HCT116 (cell line): ENCODE data around the gene TUBA8. TPM values are rescaled to one million over a fixed set of nuclear protein-coding genes. Genes with fewer than 3 reads are reported as not detected.
"Not testable (repeated sequence)": the region's sequence is repeated elsewhere in the genome, so short reads cannot be mapped to it uniquely, and the experiment has no call there.

Experiments
- ATAC-seq: fragments of 200-7000 bp; cut with Tn5 transposase; 2 replicates; pipeline ENCODE4 v1.9.1; 2020; ENCODE audit warnings: mild to moderate bottlenecking, moderate library complexity
- BruUV-seq: library from RNA; stranded (reverse); fragments of 400-500 nt; replicated peaks from 2 replicates; lab custom pipeline; 2021; lab: Mats Ljungman, UMichigan
- CTCF ChIA-PET: fragments of 300-600 bp; sonication (Branson Sonifier 250); formaldehyde crosslinking; loops from one replicate; lab custom pipeline; 2021; ENCODE audit warnings: antibody characterized with exemption; lab: Charles Lee
- POLR2A ChIA-PET: fragments of 300-600, 350-600 bp; sonication (Branson Sonifier 250); formaldehyde crosslinking; loops from one replicate; lab custom pipeline; 2021; ENCODE audit warnings: antibody characterized with exemption; lab: Charles Lee
- RAD21 ChIA-PET, 2 experiments: fragments of 300-600 bp; sonication (Branson Sonifier 250); formaldehyde crosslinking; loops; one replicate each; lab custom pipeline; 2023; ENCODE audit warnings: low total read pairs in 2 of 2; ENCODE audit not compliant: uncharacterized antibody in 2 of 2, unreplicated experiment in 2 of 2, low non-redundant PET in 1 of 2; lab: Charles Lee
- DNase-seq: peaks from one replicate; pipeline ENCODE4 v3.0.0-alpha.2; 2010; ENCODE audit warnings: low read depth, low spot score
- H2AFZ ChIP-seq: fragments of 200-600 bp; shearing (Covaris generic), sonication (generic); 2 replicates; pipeline ENCODE4 v1.6.1; 2017; ENCODE audit warnings: low read depth, mixed run types, mixed read lengths, antibody characterized with exemption, low read length; ENCODE audit not compliant: poor library complexity, severe bottlenecking
- H3K27ac ChIP-seq: 2 replicates; pipeline ENCODE4 v1.5.1; 2012; ENCODE audit warnings: low read depth, low read length
- H3K27me3 ChIP-seq: fragments of 200-600 bp; sonication (generic); 2 replicates; pipeline ENCODE4 v1.6.1; 2016; ENCODE audit warnings: mixed run types, low read length, mixed read lengths; ENCODE audit not compliant: insufficient read depth
- H3K36me3 ChIP-seq, 2 experiments: fragments of 200-500 bp in 1 of 2; fragments of 200-600 bp in 1 of 2; sonication (Bioruptor generic) in 1 of 2; sonication (generic) in 1 of 2; 2 replicates each; pipeline versions ENCODE4 v1.5.1 to v1.6.1; 2014 to 2016; ENCODE audit warnings: low read length in 2 of 2, inconsistent platforms in 1 of 2, mixed read lengths in 1 of 2, mixed run types in 1 of 2; ENCODE audit not compliant: insufficient read depth in 2 of 2, control insufficient read depth in 1 of 2
- H3K4me1 ChIP-seq, 2 experiments: fragments of 200-600 bp in 1 of 2; sonication (generic) in 1 of 2; 2 replicates each; pipeline versions ENCODE4 v1.5.1 to v1.6.1; 2012 to 2017; ENCODE audit warnings: low read length in 2 of 2, inconsistent platforms in 1 of 2, mild to moderate bottlenecking in 1 of 2, mixed read lengths in 1 of 2, mixed run types in 1 of 2, moderate library complexity in 1 of 2; ENCODE audit not compliant: insufficient read depth in 2 of 2, control insufficient read depth in 1 of 2
- H3K4me2 ChIP-seq: fragments of 200-600 bp; sonication (generic); 2 replicates; pipeline ENCODE4 v1.6.1; 2017; ENCODE audit warnings: mixed run types, low read length, mixed read lengths
- H3K4me3 ChIP-seq, 2 experiments: fragments of 200-600 bp in 1 of 2; sonication (generic) in 1 of 2; replicated peaks in 1 of 2; 2 replicates each; pipeline ENCODE4 v1.5.1; 2011 to 2016; ENCODE audit warnings: low read length in 2 of 2, control low read depth in 1 of 2, low read depth in 1 of 2, mild to moderate bottlenecking in 1 of 2, mixed read lengths in 1 of 2, mixed run types in 1 of 2
- H3K79me2 ChIP-seq: fragments of 200-600 bp; sonication (generic); 2 replicates; pipeline ENCODE4 v1.6.1; 2017; ENCODE audit warnings: mild to moderate bottlenecking, mixed run types, low read length, moderate library complexity, mixed read lengths; ENCODE audit not compliant: insufficient read depth
- H3K9ac ChIP-seq: fragments of 200-600 bp; sonication (generic); 2 replicates; pipeline ENCODE4 v1.6.1; 2016; ENCODE audit warnings: low read length, mixed read lengths
- H3K9me2 ChIP-seq: fragments of 200-600 bp; sonication (generic), shearing (Covaris generic); 2 replicates; pipeline ENCODE4 v1.6.1; 2017; ENCODE audit warnings: mixed run types, mild to moderate bottlenecking, moderate library complexity; ENCODE audit not compliant: insufficient read depth
- H3K9me3 ChIP-seq, 2 experiments: fragments of 200-500 bp in 1 of 2; fragments of 200-600 bp in 1 of 2; sonication (Bioruptor generic) in 1 of 2; sonication (generic) in 1 of 2; 2 replicates each; pipeline ENCODE4 v1.6.1; 2014 to 2017; ENCODE audit warnings: low read length in 2 of 2, mixed read lengths in 2 of 2, inconsistent platforms in 1 of 2, low read depth in 1 of 2, mild to moderate bottlenecking in 1 of 2, mixed run types in 1 of 2, moderate library complexity in 1 of 2; ENCODE audit not compliant: control insufficient read depth in 1 of 2, insufficient read depth in 1 of 2
- H4K20me1 ChIP-seq: fragments of 200-600 bp; sonication (generic), shearing (Covaris generic); 2 replicates; pipeline ENCODE4 v1.6.1; 2017; ENCODE audit warnings: mixed run types, mild to moderate bottlenecking, moderate library complexity; ENCODE audit not compliant: insufficient read depth
- CBX3 ChIP-seq: IDR thresholded peaks from 2 replicates; pipeline ENCODE4 v1.6.1; 2012; ENCODE audit warnings: low read depth
- EGR1 ChIP-seq: IDR thresholded peaks from 2 replicates; pipeline ENCODE4 v1.6.1; 2012; ENCODE audit warnings: low read depth
- EZH2phosphoT487 ChIP-seq: fragments of 200-600 bp; IDR thresholded peaks from 2 replicates; pipeline ENCODE4 v1.6.1; 2018; ENCODE audit warnings: antibody characterized with exemption, borderline replicate concordance
- MAX ChIP-seq: IDR thresholded peaks from 2 replicates; pipeline ENCODE4 v1.6.1; 2012
- POLR2A ChIP-seq: IDR thresholded peaks from 2 replicates; pipeline ENCODE4 v1.7.0; 2011; ENCODE audit warnings: borderline replicate concordance; ENCODE audit not compliant: insufficient read depth, insufficient read length; ENCODE audit errors: extremely low read depth
- RAD21 ChIP-seq: IDR thresholded peaks from 2 replicates; pipeline ENCODE4 v1.6.1; 2012; ENCODE audit warnings: low read depth, mild to moderate bottlenecking
- SIN3A ChIP-seq: IDR thresholded peaks from 2 replicates; pipeline ENCODE4 v1.6.1; 2012; ENCODE audit warnings: low read depth
- SRF ChIP-seq: IDR thresholded peaks from 2 replicates; pipeline ENCODE4 v1.6.1; 2012; ENCODE audit warnings: low read depth
- TCF7L2 ChIP-seq: IDR thresholded peaks from 2 replicates; pipeline ENCODE4 v1.7.0; 2011; ENCODE audit warnings: borderline replicate concordance, inconsistent platforms; ENCODE audit not compliant: insufficient read depth, insufficient read length; ENCODE audit errors: extremely low read depth
- YY1 ChIP-seq: IDR thresholded peaks from 2 replicates; pipeline ENCODE4 v1.6.1; 2011; ENCODE audit warnings: low read length, low read depth, moderate library complexity, mild to moderate bottlenecking; ENCODE audit not compliant: insufficient replicate concordance; ENCODE audit errors: extremely low read depth
- ZFX ChIP-seq: fragments of 450-650 bp; IDR thresholded peaks from 2 replicates; pipeline ENCODE4 v1.6.1; 2017
- intact Hi-C: fragments of 100-400 bp; cut with micrococcal nuclease; formaldehyde crosslinking; loops from 2 replicates; pipeline ENCODE4 v1.10.0; 2022
- total RNA-seq: library from RNA; stranded (reverse); gene quantifications from one replicate; pipeline ENCODE4 v1.2.1, GENCODE V29; 2021; ENCODE audit not compliant: unreplicated experiment
- TF ChIP-seq, protein P1 (sequence below), 3 experiments: fragments of 200-600 bp in 1 of 3; sonication (generic) in 1 of 3; IDR thresholded peaks in 2 of 3; conservative IDR thresholded peaks in 1 of 3; 2 replicates each; pipeline ENCODE4 v1.5.1; 2012 to 2017; ENCODE audit warnings: low read depth in 2 of 3, low read length in 2 of 3, antibody characterized with exemption in 1 of 3, borderline replicate concordance in 1 of 3, control low read depth in 1 of 3, mild to moderate bottlenecking in 1 of 3, mixed read lengths in 1 of 3, mixed run types in 1 of 3, moderate library complexity in 1 of 3; ENCODE audit not compliant: insufficient read depth in 1 of 3
- TF ChIP-seq, protein P2 (sequence below): IDR thresholded peaks from 2 replicates; pipeline ENCODE4 v1.6.1; 2012

Gene TUBA8
- total RNA-seq, 1 experiment from 2014 or later: 2.3 TPM

DNA sequence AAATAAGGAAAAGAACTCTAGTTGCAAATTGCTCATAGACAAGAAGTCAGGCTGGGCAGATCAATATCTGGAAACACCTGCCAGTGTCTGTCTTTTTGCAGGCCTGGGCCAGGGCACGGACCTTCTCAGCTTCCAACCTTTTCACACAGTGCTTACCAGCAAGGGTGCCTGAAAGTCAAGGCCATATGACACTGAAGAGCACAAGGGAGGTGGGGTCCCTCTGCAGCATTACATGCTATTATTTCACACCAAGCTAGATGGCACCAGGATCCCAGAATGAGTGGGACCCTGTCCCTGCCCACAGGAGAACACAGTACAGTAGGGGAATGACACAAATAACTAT lies 38.7 kb upstream of the TUBA8 start:
- Histone ChIP-seq H4K20me1 (no peaks in the 10 kb centered on the region), H3K4me2 (no peak overlapping the region), H3K9ac (no peak overlapping the region), H3K4me1 (peaks cover 7 to 9% of the 10 kb centered on the region in 2 experiments; a peak in 3 of 4 replicates), H3K27ac (no peak overlapping the region), H3K79me2 (no peaks in the 10 kb centered on the region), H3K9me2 (no peaks in the 10 kb centered on the region), H3K4me3 (no peak overlapping the region), H3K9me3 (no peaks in the 10 kb centered on the region), H2AFZ (no peak overlapping the region), H3K36me3 (no peaks in the 10 kb centered on the region), H3K27me3 (no peaks in the 10 kb centered on the region; the same call in 1 of the 2 replicates)
- intact Hi-C loops: no loop called here
- ATAC-seq (no peak), DNase-seq (no peak)
- BruUV-seq: no TSS peak
- ChIA-PET RAD21 (no interaction called here), CTCF (interaction anchor here (0.7 to 1.5 kb wide), 2 partner anchors 15 to 330 kb away, joined by 3 to 5 read pairs; no protein-coding TSS in a partner anchor), POLR2A (no interaction called here)
- TF ChIP-seq EGR1: no peak

- H3K4me2 ChIP-seq: no peak overlapping the region
- RAD21 ChIA-PET: no interaction called here
- intact Hi-C loops: no loop called here
- no peak overlapping the region for H3K9ac ChIP-seq
- no peaks in the 10 kb centered on the region for H3K36me3 ChIP-seq
- no peak overlapping the region for H3K4me3 ChIP-seq
- H3K9me3 ChIP-seq: no peaks in the 10 kb centered on the region
- no peak for ATAC-seq
- CTCF ChIA-PET: no interaction called here
- H4K20me1 ChIP-seq: no peaks in the 10 kb centered on the region
- H2AFZ ChIP-seq: no peak overlapping the region
- DNase-seq: no peak
- peaks cover 10 to 13% of the 10 kb centered on the region in 2 experiments; a peak in 3 of 4 replicates for H3K4me1 ChIP-seq
- no peaks in the 10 kb centered on the region; the same call in 1 of the 2 replicates for H3K27me3 ChIP-seq
- H3K79me2 ChIP-seq: peaks cover 6% of the 10 kb centered on the region
- no TSS peak for BruUV-seq
- POLR2A ChIA-PET: no interaction called here
- no peak overlapping the region for H3K27ac ChIP-seq
- no peaks in the 10 kb centered on the region for H3K9me2 ChIP-seq
- TF ChIP-seq SIN3A (no peak), ZFX (no peak), TCF7L2 (no peak), SRF (no peak), YY1 (no peak), CBX3 (no peak), MAX (no peak), POLR2A (no peak), EZH2phosphoT487 (no peak), RAD21 (no peak)
- TF ChIP-seq, protein P1, sequence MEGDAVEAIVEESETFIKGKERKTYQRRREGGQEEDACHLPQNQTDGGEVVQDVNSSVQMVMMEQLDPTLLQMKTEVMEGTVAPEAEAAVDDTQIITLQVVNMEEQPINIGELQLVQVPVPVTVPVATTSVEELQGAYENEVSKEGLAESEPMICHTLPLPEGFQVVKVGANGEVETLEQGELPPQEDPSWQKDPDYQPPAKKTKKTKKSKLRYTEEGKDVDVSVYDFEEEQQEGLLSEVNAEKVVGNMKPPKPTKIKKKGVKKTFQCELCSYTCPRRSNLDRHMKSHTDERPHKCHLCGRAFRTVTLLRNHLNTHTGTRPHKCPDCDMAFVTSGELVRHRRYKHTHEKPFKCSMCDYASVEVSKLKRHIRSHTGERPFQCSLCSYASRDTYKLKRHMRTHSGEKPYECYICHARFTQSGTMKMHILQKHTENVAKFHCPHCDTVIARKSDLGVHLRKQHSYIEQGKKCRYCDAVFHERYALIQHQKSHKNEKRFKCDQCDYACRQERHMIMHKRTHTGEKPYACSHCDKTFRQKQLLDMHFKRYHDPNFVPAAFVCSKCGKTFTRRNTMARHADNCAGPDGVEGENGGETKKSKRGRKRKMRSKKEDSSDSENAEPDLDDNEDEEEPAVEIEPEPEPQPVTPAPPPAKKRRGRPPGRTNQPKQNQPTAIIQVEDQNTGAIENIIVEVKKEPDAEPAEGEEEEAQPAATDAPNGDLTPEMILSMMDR (IDR thresholded peaks at IDR 0.05 in 2 of 3, conservative IDR thresholded peaks at IDR 0.05 in 1 of 3; ENCODE audit: borderline replicate concordance in 1 of 3, insufficient read depth in 1 of 3, low read depth in 2 of 3, low read length in 2 of 3): no peak
- TF ChIP-seq, protein P2, sequence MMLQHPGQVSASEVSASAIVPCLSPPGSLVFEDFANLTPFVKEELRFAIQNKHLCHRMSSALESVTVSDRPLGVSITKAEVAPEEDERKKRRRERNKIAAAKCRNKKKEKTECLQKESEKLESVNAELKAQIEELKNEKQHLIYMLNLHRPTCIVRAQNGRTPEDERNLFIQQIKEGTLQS: no peak
Measured at GRCh38 chr22:18073467-18073866, 37.1 kb upstream of the TUBA8 start.

GRCh38 chr22:18073927-18074326 lies 36.7 kb upstream of the TUBA8 start:
- H3K4me3 ChIP-seq, RAD21 ChIA-PET, H3K27me3 ChIP-seq, BruUV-seq, H3K9me3 ChIP-seq, H3K27ac ChIP-seq, CTCF ChIA-PET, DNase-seq, ATAC-seq, intact Hi-C loops, H4K20me1 ChIP-seq, H3K9ac ChIP-seq, H3K36me3 ChIP-seq, H3K4me2 ChIP-seq, H2AFZ ChIP-seq, H3K9me2 ChIP-seq: not testable (repeated sequence)
- Histone ChIP-seq H3K4me1 (peaks cover 11 to 17% of the 10 kb centered on the region in 2 experiments), H3K79me2 (peaks cover 10% of the 10 kb centered on the region)
- POLR2A ChIA-PET: interaction anchor here (0.7 kb wide), 1 partner anchor 8 kb away, joined by 4 read pairs; no protein-coding TSS in a partner anchor
